ENCODE data around the gene BHLHE23.

GRCh38 chr20:63033794-63034709 lies 27.3 kb upstream of the BHLHE23 start:
- TF ChIP-seq CTCF (IDR thresholded peaks at IDR 0.05): no peak
- no peak for TF ChIP-seq POLR2AphosphoS5 (IDR thresholded peaks at IDR 0.05)

Measured in prostate gland (tissue), 2 donors.